Muscle of back (tissue), 13 donors: ENCODE data around the gene SYNPO2. TPM values are rescaled to one million over a fixed set of nuclear protein-coding genes. Genes with fewer than 3 reads are reported as not detected.

ENCODE experiments used
- DNase-seq, 3 donors: peaks; one replicate each; pipeline versions ENCODE4 v3.0.0 to v3.0.0-alpha.2; 2013
- long read RNA-seq, 9 donors: transcript quantifications; one replicate each; lab custom pipeline, GENCODE V29; 2026
- polyA plus RNA-seq, 10 donors: library from polyadenylated mRNA; unstranded; fragments of 120-200 nt; gene quantifications; one replicate each; pipeline ENCODE4 v1.2.1, GENCODE V29; 2013; ENCODE audit not compliant: insufficient read length in 10 of 10

The SYNPO2 gene
- 100 to 1,000 TPM in 9 of 10 donors, 10 to 100 TPM in 1; 62.2 to 193 (median 128) TPM for polyA plus RNA-seq
- long read RNA-seq, donor 1, full-length matches to known transcripts, result 4 of 135 reads
- long read RNA-seq, donor 1, partial matches to known transcripts, result 131 of 135 reads
- long read RNA-seq, donor 1, other reads (novel, unspliced or antisense), result 0 of 135 reads
- long read RNA-seq, donor 2, full-length matches to known transcripts, result 1 of 95 reads
- long read RNA-seq, donor 2, partial matches to known transcripts, result 94 of 95 reads
- long read RNA-seq, donor 2, other reads (novel, unspliced or antisense), result 0 of 95 reads
- long read RNA-seq, donor 3, result 0 reads
- long read RNA-seq, donor 4, full-length matches to known transcripts, result 5 of 55 reads
- long read RNA-seq, donor 4, partial matches to known transcripts, result 50 of 55 reads
- long read RNA-seq, donor 4, other reads (novel, unspliced or antisense), result 0 of 55 reads
- long read RNA-seq, donor 5, full-length matches to known transcripts, result 3 of 46 reads
- long read RNA-seq, donor 5, partial matches to known transcripts, result 43 of 46 reads
- long read RNA-seq, donor 5, other reads (novel, unspliced or antisense), result 0 of 46 reads
- long read RNA-seq, donor 6, full-length matches to known transcripts, result 2 of 42 reads
- long read RNA-seq, donor 6, partial matches to known transcripts, result 40 of 42 reads
- long read RNA-seq, donor 6, other reads (novel, unspliced or antisense), result 0 of 42 reads
- long read RNA-seq, donor 7, full-length matches to known transcripts, result 4 of 46 reads
- long read RNA-seq, donor 7, partial matches to known transcripts, result 42 of 46 reads
- long read RNA-seq, donor 7, other reads (novel, unspliced or antisense), result 0 of 46 reads
- long read RNA-seq, donor 8, partial matches to known transcripts, result 19 of 19 reads
- long read RNA-seq, donor 8, other reads (novel, unspliced or antisense), result 0 of 19 reads
- long read RNA-seq, donor 9, partial matches to known transcripts, result 6 of 6 reads
- long read RNA-seq, donor 9, other reads (novel, unspliced or antisense), result 0 of 6 reads

GRCh38 chr4:118888666-118889311, at the start of gene SYNPO2:
Gene SYNPO2, plus strand, starts transcription at chr4:118888854. Its CDS starts 183 bp downstream, at chr4:118889037.
- DNase-seq, result peak; percentile 71 to 85 (median 72)

- DNase-seq, result peak in 1 of 3 donors; percentile 22
Measured at GRCh38 chr4:118839221-118839927, 49.3 kb upstream of the SYNPO2 start.

GRCh38 chr4:118842055-118842454, 46.6 kb upstream of the SYNPO2 start:
- peak in 1 of 3 donors; percentile 33 for DNase-seq

- DNase-seq, result no peak
Measured at GRCh38 chr4:118843237-118843636, 45.4 kb upstream of the SYNPO2 start.

GRCh38 chr4:118845552-118846050, 43.1 kb upstream of the SYNPO2 start:
- no peak for DNase-seq

GRCh38 chr4:118846979-118847378, 41.7 kb upstream of the SYNPO2 start:
- DNase-seq, result no peak

GRCh38 chr4:118848242-118848641, 40.4 kb upstream of the SYNPO2 start:
- DNase-seq, result no peak

GRCh38 chr4:118848901-118849300, 39.8 kb upstream of the SYNPO2 start:
- no peak for DNase-seq

GRCh38 chr4:118849867-118850487, 38.7 kb upstream of the SYNPO2 start:
- DNase-seq, result no peak

- DNase-seq, result no peak
Measured at GRCh38 chr4:118850488-118851173, 38.0 kb upstream of the SYNPO2 start.

GRCh38 chr4:118857760-118858159, 30.9 kb upstream of the SYNPO2 start:
- no peak for DNase-seq

- no peak for DNase-seq
Measured at GRCh38 chr4:118858779-118859178, 29.9 kb upstream of the SYNPO2 start.

GRCh38 chr4:118865091-118865708, 23.5 kb upstream of the SYNPO2 start:
- peak; percentile 11 to 42 (median 25) for DNase-seq

GRCh38 chr4:118866442-118866841, 22.2 kb upstream of the SYNPO2 start:
- DNase-seq, result no peak

GRCh38 chr4:118867311-118868067, 21.2 kb upstream of the SYNPO2 start:
- peak; percentile 33 to 64 (median 39) for DNase-seq

GRCh38 chr4:118869808-118870342, 18.8 kb upstream of the SYNPO2 start:
- DNase-seq, result peak; percentile 25 to 77 (median 38)

- DNase-seq, result no peak
Measured at GRCh38 chr4:118872181-118872580, 16.5 kb upstream of the SYNPO2 start.

- no peak for DNase-seq
Measured at GRCh38 chr4:118877797-118878196, 10.9 kb upstream of the SYNPO2 start.
